Colon (tissue), 2 donors: ENCODE measurements around the gene MTIF3.

Experiments used
- FAIRE-seq: peaks from 2 replicates; lab custom pipeline; 2012; peaks lifted over from hg19 to GRCh38; lab: Jason Lieb, UNC
- donor health status: control.
- donor health status: control.

MTIF3 gene

GRCh38 chr13:27455331-27455855 lies 5.0 kb upstream of the MTIF3 start:
- FAIRE-seq, result no peak

- FAIRE-seq, result peak; percentile 41
These were observed 632 bp upstream of the MTIF3 start for GRCh38 chr13:27450921-27451471.

GRCh38 chr13:27449081-27449603 lies 1.2 kb downstream of the MTIF3 start:
- FAIRE-seq, result no peak

- no peak for FAIRE-seq
These were observed 2.1 kb downstream of the MTIF3 start for GRCh38 chr13:27448308-27448707.

- no peak for FAIRE-seq
These were observed 3.3 kb downstream of the MTIF3 start for GRCh38 chr13:27446986-27447583.

GRCh38 chr13:27442797-27443196 lies 7.6 kb downstream of the MTIF3 start:
- no peak for FAIRE-seq

GRCh38 chr13:27442071-27442647 lies 8.2 kb downstream of the MTIF3 start:
- FAIRE-seq, result no peak

GRCh38 chr13:27440408-27440807 lies 10.0 kb downstream of the MTIF3 start:
- no peak for FAIRE-seq

- FAIRE-seq, result no peak
These were observed 13.2 kb downstream of the MTIF3 start for GRCh38 chr13:27437126-27437525.

- FAIRE-seq, result no peak
These were observed 17.7 kb downstream of the MTIF3 start for GRCh38 chr13:27432611-27433210.

GRCh38 chr13:27432180-27432579 lies 18.2 kb downstream of the MTIF3 start:
- no peak for FAIRE-seq

GRCh38 chr13:27428160-27428559 lies 22.2 kb downstream of the MTIF3 start:
- FAIRE-seq, result no peak

- no peak for FAIRE-seq
These were observed 22.7 kb downstream of the MTIF3 start for GRCh38 chr13:27427641-27428040.

- no peak for FAIRE-seq
These were observed 24.3 kb downstream of the MTIF3 start for GRCh38 chr13:27425918-27426630.

- no peak for FAIRE-seq
These were observed 25.0 kb downstream of the MTIF3 start for GRCh38 chr13:27425158-27425917.

GRCh38 chr13:27424246-27425157 lies 25.9 kb downstream of the MTIF3 start, which contains the start of gene GTF3A:
Gene GTF3A (plus strand): TSS chr13:27424619.
- no peak for FAIRE-seq

- FAIRE-seq, result no peak
These were observed 27.0 kb downstream of the MTIF3 start for GRCh38 chr13:27423333-27423732.

GRCh38 chr13:27421101-27421871 lies 29.1 kb downstream of the MTIF3 start:
- FAIRE-seq, result no peak

GRCh38 chr13:27419328-27419727 lies 31.0 kb downstream of the MTIF3 start:
- FAIRE-seq, result no peak

- FAIRE-seq, result no peak
These were observed 35.2 kb downstream of the MTIF3 start for GRCh38 chr13:27415116-27415515.
